Glutamatergic neuron (in vitro differentiated cells): ENCODE data around the gene NRXN3. TPM values are rescaled to one million over a fixed set of nuclear protein-coding genes. Genes with fewer than 3 reads are reported as not detected.

ENCODE experiments used
- DNase-seq: peaks from one replicate; pipeline ENCODE4 v3.0.0; 2022
- H3K27ac Mint-ChIP-seq: one replicate; pipeline ENCODE4 v1.8.0; 2020; ENCODE audit warnings: mild to moderate bottlenecking, mixed read lengths, inconsistent platforms; ENCODE audit not compliant: unreplicated experiment
- H3K27me3 Mint-ChIP-seq: one replicate; pipeline ENCODE4 v1.8.0; 2020; ENCODE audit warnings: mild to moderate bottlenecking, moderate library complexity, mixed read lengths, inconsistent platforms; ENCODE audit not compliant: unreplicated experiment
- H3K36me3 Mint-ChIP-seq: one replicate; pipeline ENCODE4 v1.8.0; 2020; ENCODE audit warnings: mild to moderate bottlenecking, mixed read lengths, inconsistent platforms; ENCODE audit not compliant: unreplicated experiment
- H3K4me1 Mint-ChIP-seq: one replicate; pipeline ENCODE4 v1.8.0; 2020; ENCODE audit warnings: mild to moderate bottlenecking, low read depth, mixed read lengths, inconsistent platforms; ENCODE audit not compliant: unreplicated experiment
- H3K4me3 Mint-ChIP-seq: one replicate; pipeline ENCODE4 v1.8.0; 2020; ENCODE audit warnings: mild to moderate bottlenecking, mixed read lengths, inconsistent platforms; ENCODE audit not compliant: unreplicated experiment
- H3K9me3 Mint-ChIP-seq: one replicate; pipeline ENCODE4 v1.8.0; 2020; ENCODE audit warnings: mild to moderate bottlenecking, moderate library complexity, mixed read lengths, inconsistent platforms; ENCODE audit not compliant: unreplicated experiment
- total RNA-seq: library from RNA; stranded (reverse); fragmentation: NEBNext Ultra II Directional; extraction: Animal tissue kit (Norgen Biotek cat#: 25700); gene quantifications from one replicate; pipeline ENCODE4 v1.2.1, GENCODE V29; 2021; ENCODE audit not compliant: unreplicated experiment
- TF ChIP-seq, protein P1 (sequence below): fragments of 200-600 bp; sonication (generic); IDR thresholded peaks from one replicate; pipeline ENCODE4 v1.5.0; 2021; ENCODE audit not compliant: partially characterized antibody, unreplicated experiment

The NRXN3 gene
- total RNA-seq, 1 donor from 2014 or later, result 1.2 TPM

DNA sequence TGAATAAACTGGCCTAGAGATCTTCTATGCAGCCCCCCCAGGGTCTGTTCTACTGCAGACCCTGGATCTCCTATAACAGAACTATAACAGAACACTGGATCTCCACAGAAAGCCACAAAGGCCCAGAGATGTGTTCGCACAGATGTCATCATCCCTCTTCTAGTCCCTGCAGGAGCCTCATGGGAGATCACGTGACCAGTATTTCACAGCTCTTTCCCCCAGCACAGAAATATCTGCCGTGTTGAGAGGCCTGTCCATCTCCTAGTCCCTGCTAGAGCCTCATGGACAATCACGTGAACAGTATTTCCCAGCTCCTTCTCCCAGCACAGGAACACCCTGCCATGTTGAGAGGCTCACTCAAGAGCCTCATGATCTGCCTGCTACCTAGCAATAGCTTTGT, 331.7 kb downstream of the NRXN3 start:
- TF ChIP-seq, protein P1, sequence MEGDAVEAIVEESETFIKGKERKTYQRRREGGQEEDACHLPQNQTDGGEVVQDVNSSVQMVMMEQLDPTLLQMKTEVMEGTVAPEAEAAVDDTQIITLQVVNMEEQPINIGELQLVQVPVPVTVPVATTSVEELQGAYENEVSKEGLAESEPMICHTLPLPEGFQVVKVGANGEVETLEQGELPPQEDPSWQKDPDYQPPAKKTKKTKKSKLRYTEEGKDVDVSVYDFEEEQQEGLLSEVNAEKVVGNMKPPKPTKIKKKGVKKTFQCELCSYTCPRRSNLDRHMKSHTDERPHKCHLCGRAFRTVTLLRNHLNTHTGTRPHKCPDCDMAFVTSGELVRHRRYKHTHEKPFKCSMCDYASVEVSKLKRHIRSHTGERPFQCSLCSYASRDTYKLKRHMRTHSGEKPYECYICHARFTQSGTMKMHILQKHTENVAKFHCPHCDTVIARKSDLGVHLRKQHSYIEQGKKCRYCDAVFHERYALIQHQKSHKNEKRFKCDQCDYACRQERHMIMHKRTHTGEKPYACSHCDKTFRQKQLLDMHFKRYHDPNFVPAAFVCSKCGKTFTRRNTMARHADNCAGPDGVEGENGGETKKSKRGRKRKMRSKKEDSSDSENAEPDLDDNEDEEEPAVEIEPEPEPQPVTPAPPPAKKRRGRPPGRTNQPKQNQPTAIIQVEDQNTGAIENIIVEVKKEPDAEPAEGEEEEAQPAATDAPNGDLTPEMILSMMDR, result no peak
- peaks cover 3% of the 10 kb centered on the region for H3K27me3 Mint-ChIP-seq
- H3K4me3 Mint-ChIP-seq, result no peak overlapping the region
- H3K36me3 Mint-ChIP-seq, result no peaks in the 10 kb centered on the region
- H3K9me3 Mint-ChIP-seq, result no peaks in the 10 kb centered on the region
- H3K4me1 Mint-ChIP-seq, result peaks cover 23% of the 10 kb centered on the region
- DNase-seq, result peak; percentile 13
- peak overlapping the region; percentile 64 for H3K27ac Mint-ChIP-seq

DNA sequence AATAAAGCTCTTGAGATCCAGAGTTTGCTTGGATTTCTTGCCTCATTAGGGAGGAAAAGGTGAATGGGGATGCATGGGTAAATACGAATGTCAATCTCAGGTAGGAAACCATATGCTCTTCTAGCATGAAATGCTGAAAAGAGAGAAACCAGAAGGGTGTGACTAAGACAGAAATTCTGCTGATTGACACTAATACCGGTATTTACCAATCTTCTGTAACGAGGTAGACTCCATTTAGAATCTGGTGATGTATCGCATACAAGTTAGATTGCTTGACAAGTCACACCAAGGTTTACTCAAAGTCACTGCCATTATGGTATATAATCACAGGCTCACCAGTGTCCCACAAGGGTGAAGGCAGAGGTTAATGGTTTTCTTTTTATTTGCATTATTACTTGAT, 337.9 kb downstream of the NRXN3 start:
- Mint-ChIP-seq H3K4me1 (peaks cover 3% of the 10 kb centered on the region), H3K9me3 (peaks cover 1% of the 10 kb centered on the region), H3K27ac (no peak overlapping the region), H3K27me3 (no peaks in the 10 kb centered on the region), H3K4me3 (no peak overlapping the region), H3K36me3 (no peaks in the 10 kb centered on the region)
- no peak for DNase-seq
- TF ChIP-seq, protein P1, result no peak

- Mint-ChIP-seq H3K27me3 (no peaks in the 10 kb centered on the region), H3K36me3 (no peaks in the 10 kb centered on the region), H3K4me3 (no peak overlapping the region), H3K27ac (no peak overlapping the region), H3K9me3 (peaks cover 1% of the 10 kb centered on the region), H3K4me1 (peaks cover 3% of the 10 kb centered on the region)
- TF ChIP-seq, protein P1, result no peak
- DNase-seq, result no peak
Measured at GRCh38 chr14:78509516-78509915, 339.3 kb downstream of the NRXN3 start.

DNA sequence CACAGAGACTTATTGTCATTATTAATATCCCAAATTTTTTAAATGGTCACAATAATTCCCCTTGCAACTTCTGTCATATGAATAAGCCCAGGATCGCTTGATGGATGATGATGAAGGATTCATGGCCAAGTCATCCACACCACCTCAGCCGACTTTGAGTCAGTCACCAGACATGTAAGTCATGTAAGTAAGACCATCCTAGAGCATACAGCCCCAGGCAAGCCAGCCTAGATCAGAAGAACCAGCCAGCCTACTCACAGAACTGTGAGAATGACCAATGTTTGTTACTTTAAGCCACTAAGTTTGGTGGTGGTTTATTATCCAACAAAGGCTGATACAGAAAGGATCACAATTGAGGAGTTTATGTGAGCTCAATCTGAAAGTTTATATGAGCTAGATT, 341.8 kb downstream of the NRXN3 start:
- DNase-seq, result no peak
- Mint-ChIP-seq H3K36me3 (no peaks in the 10 kb centered on the region), H3K4me3 (no peak overlapping the region), H3K9me3 (peaks cover 1% of the 10 kb centered on the region), H3K27ac (no peak overlapping the region), H3K4me1 (no peaks in the 10 kb centered on the region), H3K27me3 (no peaks in the 10 kb centered on the region)
- TF ChIP-seq, protein P1, result no peak

DNA sequence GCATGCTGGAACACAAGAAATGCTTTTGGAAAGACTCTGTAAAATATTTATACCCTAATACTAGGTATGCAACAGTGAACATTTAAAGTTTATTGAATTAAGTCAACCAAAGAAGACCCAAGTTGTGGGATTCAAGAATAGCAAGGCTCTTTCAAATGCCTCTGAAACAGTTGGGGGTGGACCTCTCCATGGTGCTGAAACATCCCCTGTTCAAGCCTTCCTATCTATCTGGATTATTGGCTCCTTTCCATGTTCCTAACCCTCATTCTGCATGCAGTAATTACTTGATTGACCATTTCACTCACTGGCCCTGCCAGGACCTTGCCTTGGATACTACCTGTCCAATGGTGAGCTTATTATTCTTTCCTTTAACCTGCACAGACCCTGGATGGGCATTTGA, 349.7 kb downstream of the NRXN3 start:
- no peak overlapping the region for H3K27ac Mint-ChIP-seq
- peaks cover 4% of the 10 kb centered on the region for H3K4me1 Mint-ChIP-seq
- H3K9me3 Mint-ChIP-seq, result no peaks in the 10 kb centered on the region
- no peak for DNase-seq
- H3K4me3 Mint-ChIP-seq, result no peak overlapping the region
- TF ChIP-seq, protein P1, result no peak
- no peaks in the 10 kb centered on the region for H3K27me3 Mint-ChIP-seq
- H3K36me3 Mint-ChIP-seq, result no peaks in the 10 kb centered on the region
